GM19099 (cell line): ENCODE data around the gene FTO.

ENCODE experiments used
- POLR2A ChIP-seq: IDR thresholded peaks from 3 replicates; pipeline ENCODE4 v1.6.1; 2011; ENCODE audit warnings: low read depth; ENCODE audit not compliant: insufficient read length; ENCODE audit errors: extremely low read depth

The FTO gene

GRCh38 chr16:53866520-53866919, 162.6 kb downstream of the FTO start:
- no peak for TF ChIP-seq POLR2A

- no peak for TF ChIP-seq POLR2A
Observed at GRCh38 chr16:53870831-53871230, 166.9 kb downstream of the FTO start.

GRCh38 chr16:53872248-53873221, 168.6 kb downstream of the FTO start:
- TF ChIP-seq POLR2A = no peak

GRCh38 chr16:53876811-53877210, 172.9 kb downstream of the FTO start:
- no peak for TF ChIP-seq POLR2A

- TF ChIP-seq POLR2A = no peak
Observed at GRCh38 chr16:53878216-53878615, 174.3 kb downstream of the FTO start.

- no peak for TF ChIP-seq POLR2A
Observed at GRCh38 chr16:53881371-53881770, 177.4 kb downstream of the FTO start.

GRCh38 chr16:53882310-53882709, 178.4 kb downstream of the FTO start:
- TF ChIP-seq POLR2A = no peak

- TF ChIP-seq POLR2A = no peak
Observed at GRCh38 chr16:53884748-53885147, 180.8 kb downstream of the FTO start.

GRCh38 chr16:53886482-53887378, 182.8 kb downstream of the FTO start:
- no peak for TF ChIP-seq POLR2A

- TF ChIP-seq POLR2A = no peak
Observed at GRCh38 chr16:53888222-53888621, 184.3 kb downstream of the FTO start.

GRCh38 chr16:53891409-53892139, 187.6 kb downstream of the FTO start:
- TF ChIP-seq POLR2A = no peak

- no peak for TF ChIP-seq POLR2A
Observed at GRCh38 chr16:53892155-53892554, 188.2 kb downstream of the FTO start.

- no peak for TF ChIP-seq POLR2A
Observed at GRCh38 chr16:53893731-53894435, 189.9 kb downstream of the FTO start.

GRCh38 chr16:53894686-53895085, 190.7 kb downstream of the FTO start:
- no peak for TF ChIP-seq POLR2A
